DMS53 treated with DMSO at 0.1 percent for 48 hours (cell line): ENCODE results near the gene CCDC174.
A peak's percentile ranks its signal among the peaks of the same experiment; 100 is the strongest.

Experiments used
- DNase-seq: peaks from one replicate; lab custom pipeline; 2025; ENCODE audit not compliant: unreplicated experiment; lab: John Stamatoyannopoulos, UW

CCDC174 gene

DNA sequence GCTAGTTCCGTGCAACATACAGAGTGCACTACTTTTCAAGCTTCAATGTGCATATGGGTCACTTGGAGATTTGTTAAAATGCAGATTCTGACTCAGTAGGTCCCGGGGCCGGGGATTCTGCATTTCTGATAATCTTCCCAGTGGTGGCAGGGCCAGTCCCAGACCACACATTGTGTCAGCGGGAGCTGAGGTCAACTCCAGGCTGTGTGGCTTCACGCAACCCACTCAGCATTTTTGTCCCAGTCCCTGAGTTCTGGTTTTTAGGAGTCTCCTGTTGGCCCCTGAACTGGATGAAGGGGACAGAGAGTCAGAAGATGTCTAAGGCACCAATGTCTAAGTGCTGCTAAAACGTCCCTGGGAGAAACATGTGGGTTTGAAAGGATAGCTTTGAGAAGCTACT, 26.1 kb upstream of the CCDC174 start:
- no peak for DNase-seq

DNA sequence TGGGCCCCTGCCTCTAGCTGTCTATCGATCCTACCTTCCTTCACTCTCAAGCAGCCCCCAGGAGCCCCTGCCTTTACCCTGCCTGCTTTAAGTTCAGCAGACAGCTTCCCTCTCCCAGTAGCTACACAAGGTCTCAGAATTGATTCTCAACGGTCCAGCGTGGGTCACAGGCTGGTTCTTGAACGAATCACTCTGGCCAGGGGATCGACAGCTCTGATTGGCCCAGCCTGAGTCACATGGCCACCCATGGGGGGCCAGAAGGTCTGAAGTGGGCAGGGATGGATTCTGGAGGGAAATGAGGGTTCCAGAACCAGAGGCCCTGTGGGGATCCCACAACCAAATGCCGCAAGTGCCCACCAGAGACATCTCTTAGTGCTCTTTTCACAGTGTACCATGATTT, 23.7 kb upstream of the CCDC174 start:
- DNase-seq: no peak

DNA sequence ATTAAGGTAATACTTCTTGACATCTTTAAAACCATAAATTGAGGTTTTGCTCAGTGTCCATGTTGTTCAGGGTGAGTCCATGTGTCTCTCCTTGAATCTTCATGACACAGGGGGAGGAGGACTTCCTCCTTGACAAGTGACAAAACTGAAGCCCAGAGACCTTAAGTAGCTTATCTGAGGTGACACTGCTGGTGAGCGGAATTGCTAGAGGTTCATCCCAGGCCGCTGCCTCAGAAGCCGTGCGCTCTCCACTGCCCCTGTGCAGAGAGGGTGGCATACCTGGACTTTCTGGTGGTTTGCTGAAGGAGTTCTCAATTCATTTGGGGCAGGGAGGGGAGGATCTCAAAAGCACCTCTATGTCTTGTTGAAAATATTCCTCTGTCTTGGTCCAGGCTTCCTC, 23.2 kb upstream of the CCDC174 start:
- no peak for DNase-seq

- DNase-seq: no peak
Measured at GRCh38 chr3:14630404-14631100, 21.0 kb upstream of the CCDC174 start.

- DNase-seq: no peak
Measured at GRCh38 chr3:14631101-14631497, 20.5 kb upstream of the CCDC174 start.

DNA sequence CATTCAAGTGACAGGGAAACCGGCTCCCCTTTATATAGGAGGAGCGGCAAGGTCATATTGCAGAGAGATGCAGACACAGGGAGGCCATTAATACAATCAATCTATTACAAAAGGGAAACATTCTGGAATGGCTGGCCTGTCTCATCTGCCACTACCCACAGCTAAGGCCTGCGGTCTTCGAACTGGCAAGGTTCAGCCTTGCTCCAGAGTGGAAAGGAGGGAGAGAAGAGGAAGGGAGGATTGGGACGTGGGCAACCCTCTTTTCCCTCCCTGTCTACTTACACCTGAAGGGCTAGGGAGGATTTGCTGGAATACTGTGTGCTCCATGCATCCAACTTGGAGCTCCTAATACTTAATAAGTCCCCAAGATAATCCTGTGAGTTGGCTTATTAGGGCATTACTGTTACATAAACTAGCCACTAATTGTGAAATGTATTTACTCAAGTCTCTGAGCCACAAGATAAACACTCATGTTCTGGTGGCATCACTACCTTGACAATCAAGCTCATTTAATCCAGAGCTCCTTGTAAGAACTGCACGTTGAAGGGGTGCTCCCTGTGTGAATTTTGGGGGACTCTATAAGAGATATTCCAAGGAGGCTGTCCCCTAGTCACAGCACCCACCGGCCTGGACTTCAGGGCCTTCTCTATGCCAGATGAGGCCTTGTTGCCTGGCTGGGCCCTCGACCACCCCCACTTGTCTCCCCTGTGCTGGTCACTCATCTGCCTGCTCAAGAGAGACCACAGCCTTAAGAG, 19.7 kb upstream of the CCDC174 start:
- no peak for DNase-seq

- no peak for DNase-seq
Measured at GRCh38 chr3:14632442-14632930, 19.1 kb upstream of the CCDC174 start.

- no peak for DNase-seq
Measured at GRCh38 chr3:14633417-14633816, 18.1 kb upstream of the CCDC174 start.

- DNase-seq: peak; percentile 25
Measured at GRCh38 chr3:14633819-14634424, 17.6 kb upstream of the CCDC174 start.

- no peak for DNase-seq
Measured at GRCh38 chr3:14634763-14635400, 16.7 kb upstream of the CCDC174 start.

DNA sequence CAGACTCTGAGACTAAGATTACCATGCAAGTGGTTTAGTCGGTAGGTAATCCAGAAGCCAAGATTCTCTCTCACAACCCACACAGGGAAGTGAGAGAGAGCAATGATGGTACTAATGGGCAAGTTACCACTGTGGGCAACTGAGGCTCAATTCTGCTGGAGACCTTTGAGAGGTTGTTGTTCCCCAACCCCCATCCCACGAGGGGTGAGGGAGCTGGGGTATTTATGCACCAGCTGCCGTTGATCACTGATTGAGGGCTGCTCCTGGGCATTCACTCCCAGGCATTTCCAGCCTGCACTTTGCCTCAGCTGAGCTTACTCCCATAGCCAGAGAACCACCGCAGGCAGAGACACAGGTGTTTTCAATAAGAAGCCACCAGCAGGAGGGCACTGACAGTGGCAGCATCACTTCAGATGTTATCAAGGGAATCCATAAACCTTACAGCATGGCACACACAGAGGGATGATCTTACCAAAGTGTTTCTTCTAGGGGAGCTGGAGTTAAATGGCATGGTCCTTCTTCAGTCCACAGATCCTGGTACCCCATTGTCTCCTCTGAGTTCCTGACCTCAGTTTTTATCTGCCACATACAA, 15.0 kb upstream of the CCDC174 start:
- DNase-seq: no peak

DNA sequence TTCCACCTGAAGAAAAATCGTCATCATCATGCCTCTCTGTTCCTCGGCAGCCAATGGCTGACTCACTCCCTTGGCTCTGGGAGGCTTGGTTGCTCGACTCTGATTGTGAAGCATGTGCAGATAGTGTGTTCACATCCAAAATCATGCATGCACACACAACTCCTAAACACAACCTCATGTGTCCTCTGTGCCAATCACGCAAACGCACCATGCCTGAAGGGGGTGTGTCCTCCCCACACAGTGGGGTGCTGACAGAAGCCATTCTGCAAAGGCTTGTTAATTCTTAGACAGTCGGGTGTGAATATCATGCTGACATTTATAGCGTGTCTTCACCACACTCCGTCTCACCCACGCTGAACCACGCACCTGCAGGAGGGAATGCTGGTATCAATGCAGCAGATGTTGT, 11.4 kb upstream of the CCDC174 start:
- no peak for DNase-seq

- no peak for DNase-seq
Measured at GRCh38 chr3:14640734-14641133, 10.8 kb upstream of the CCDC174 start.

GRCh38 chr3:14641346-14641745, 10.2 kb upstream of the CCDC174 start:
- no peak for DNase-seq

DNA sequence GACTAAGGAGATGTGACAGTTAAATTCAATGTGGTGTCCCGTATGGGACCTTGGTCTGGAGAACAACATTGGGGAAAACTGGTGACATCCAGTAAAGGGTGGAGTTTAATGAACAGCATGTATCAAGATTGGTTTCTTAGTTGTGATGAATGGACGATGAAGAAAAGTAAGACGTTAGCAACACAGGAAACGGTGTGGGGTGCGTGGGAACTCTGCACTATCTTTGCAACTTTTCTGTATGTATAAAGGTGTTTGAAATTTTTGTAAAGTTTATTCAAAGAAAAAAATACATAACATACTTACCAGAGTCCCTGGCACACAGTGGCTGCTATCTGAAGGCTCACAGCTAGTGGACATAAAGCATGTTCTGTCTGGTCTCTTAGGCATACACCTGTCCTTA, 6.1 kb upstream of the CCDC174 start:
- DNase-seq: no peak

- no peak for DNase-seq
Measured at GRCh38 chr3:14646131-14646573, 5.4 kb upstream of the CCDC174 start.

DNA sequence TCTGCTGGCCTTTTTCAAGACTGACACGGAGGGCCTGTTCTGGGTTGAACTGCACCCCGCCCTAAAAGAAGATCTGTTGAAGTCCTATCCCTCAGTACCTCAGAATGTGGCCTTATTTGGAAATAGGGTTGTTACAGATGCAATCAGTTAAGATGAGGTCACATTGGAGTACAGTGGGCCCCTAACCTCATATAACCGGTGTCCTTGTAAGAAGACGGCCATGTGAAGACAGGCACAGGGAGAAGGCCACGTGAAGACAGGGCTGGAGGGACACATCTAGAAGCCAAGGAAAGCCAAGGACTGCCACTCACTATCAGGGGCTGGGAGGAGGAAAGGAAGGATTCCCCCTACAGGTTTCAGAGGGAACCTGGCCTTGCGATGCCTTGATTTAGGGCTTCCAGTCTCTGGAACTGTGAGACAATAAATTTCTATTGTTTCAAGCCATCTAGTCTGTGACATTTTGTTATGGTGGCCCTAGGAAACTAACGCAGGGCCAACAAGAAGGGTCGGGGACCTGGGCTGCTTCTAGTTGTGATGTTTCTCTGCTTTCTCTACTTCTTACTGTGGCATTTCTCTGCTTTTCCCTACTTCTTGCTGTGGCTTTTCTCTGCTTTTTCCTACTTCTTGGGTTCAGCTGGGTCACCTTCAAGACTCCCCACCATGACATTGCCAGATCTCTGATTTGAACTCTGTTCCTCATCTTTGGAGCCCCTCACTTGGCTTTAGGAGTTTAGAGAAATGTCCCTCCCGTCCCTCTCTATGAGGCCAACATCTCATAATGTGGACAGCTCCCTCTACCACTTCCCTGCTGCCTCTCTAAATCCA, 4.8 kb upstream of the CCDC174 start:
- no peak for DNase-seq

- no peak for DNase-seq
Measured at GRCh38 chr3:14647976-14648955, 3.3 kb upstream of the CCDC174 start.

DNA sequence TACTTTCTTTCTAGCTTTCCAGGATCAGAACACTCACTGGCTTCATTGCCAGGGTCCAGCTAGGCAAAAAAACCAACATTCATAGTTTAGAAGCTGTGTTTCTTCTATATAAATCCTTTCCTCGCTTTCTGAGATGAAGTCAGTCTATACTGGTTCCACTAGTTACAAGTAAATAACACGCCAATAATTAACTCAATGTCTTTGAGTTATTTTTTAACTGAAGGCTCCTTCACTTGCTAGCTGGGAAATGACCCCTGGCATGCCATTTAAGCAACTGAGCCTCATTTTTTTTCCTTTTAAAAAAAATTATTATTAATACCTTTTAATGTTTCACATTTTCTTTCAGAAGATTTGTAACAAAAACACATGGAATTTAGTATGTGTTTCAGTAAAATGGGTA, 2.1 kb upstream of the CCDC174 start:
- no peak for DNase-seq
